DMS114 treated with DMSO at 0.1 percent for 48 hours (cell line): ENCODE results near the gene MRPS35.

Experiments used
- DNase-seq: peaks from one replicate; lab custom pipeline; 2025; ENCODE audit not compliant: unreplicated experiment; lab: John Stamatoyannopoulos, UW

The MRPS35 gene

GRCh38 chr12:27710592-27711316, at the start of gene MRPS35:
TSS of gene MRPS35 (plus strand) at chr12:27710832. CDS start at chr12:27710844, 12 bp downstream.
- peak; percentile 89 for DNase-seq

- DNase-seq, result no peak
Observed at GRCh38 chr12:27665704-27666103, 44.9 kb upstream of the MRPS35 start.

GRCh38 chr12:27666510-27666909, 44.1 kb upstream of the MRPS35 start:
- DNase-seq, result no peak

GRCh38 chr12:27667540-27667939, 43.1 kb upstream of the MRPS35 start:
- DNase-seq, result no peak

- DNase-seq, result no peak
Observed at GRCh38 chr12:27672051-27672450, 38.6 kb upstream of the MRPS35 start.

GRCh38 chr12:27672643-27673042, 38.0 kb upstream of the MRPS35 start:
- no peak for DNase-seq

- no peak for DNase-seq
Observed at GRCh38 chr12:27673101-27673718, 37.4 kb upstream of the MRPS35 start.

- DNase-seq, result no peak
Observed at GRCh38 chr12:27674989-27675388, 35.6 kb upstream of the MRPS35 start.

- DNase-seq, result no peak
Observed at GRCh38 chr12:27680619-27681018, 30.0 kb upstream of the MRPS35 start.

- no peak for DNase-seq
Observed at GRCh38 chr12:27682534-27682933, 28.1 kb upstream of the MRPS35 start.

- no peak for DNase-seq
Observed at GRCh38 chr12:27685274-27685673, 25.4 kb upstream of the MRPS35 start.

- DNase-seq, result no peak
Observed at GRCh38 chr12:27686147-27686546, 24.5 kb upstream of the MRPS35 start.

- no peak for DNase-seq
Observed at GRCh38 chr12:27688671-27689070, 22.0 kb upstream of the MRPS35 start.

GRCh38 chr12:27689558-27690180, 21.0 kb upstream of the MRPS35 start:
- no peak for DNase-seq

- no peak for DNase-seq
Observed at GRCh38 chr12:27693403-27693802, 17.2 kb upstream of the MRPS35 start.

GRCh38 chr12:27695556-27696292, 14.9 kb upstream of the MRPS35 start:
- no peak for DNase-seq

GRCh38 chr12:27696293-27696652, 14.4 kb upstream of the MRPS35 start, which contains the start of gene REP15:
TSS of gene REP15 (plus strand) at chr12:27696447. CDS start at chr12:27696563, 116 bp downstream.
- no peak for DNase-seq

GRCh38 chr12:27696864-27697564, 13.6 kb upstream of the MRPS35 start:
- DNase-seq, result no peak

GRCh38 chr12:27703720-27704452, 6.7 kb upstream of the MRPS35 start:
- peak; percentile 73 for DNase-seq

GRCh38 chr12:27705263-27705662, 5.4 kb upstream of the MRPS35 start:
- no peak for DNase-seq
